HepG2 (cell line): Measurements from ENCODE around the gene PEX13. TPM values are rescaled to one million over a fixed set of nuclear protein-coding genes. Genes with fewer than 3 reads are reported as not detected.

Source experiments
- FOXA3 ChIP-seq: IDR thresholded peaks from 2 replicates; pipeline ENCODE4 v1.6.1; 2016; ENCODE audit warnings: missing genetic modification reagents, missing compliant biosample characterization
- KDM5A ChIP-seq: fragments of 200-600 bp; sonication (generic); IDR thresholded peaks from 2 replicates; pipeline ENCODE4 v1.7.0; 2018; ENCODE audit warnings: antibody characterized with exemption, mild to moderate bottlenecking, low read length, borderline replicate concordance
- SRSF1 ChIP-seq: fragments of 200-400 bp; formaldehyde crosslinking; optimal IDR thresholded peaks from 2 replicates; pipeline ENCODE3; 2017; ENCODE audit warnings: mild to moderate bottlenecking, low read depth, low read length, moderate library complexity
- ZFAT ChIP-seq: sonication (generic); formaldehyde crosslinking; conservative IDR thresholded peaks from 2 replicates; pipeline ENCODE4 v1.8.1; 2023; ENCODE audit warnings: missing genetic modification reagents, inconsistent platforms
- ZFY ChIP-seq: sonication (generic); formaldehyde crosslinking; IDR thresholded peaks from 2 replicates; pipeline ENCODE4 v1.4.0; 2020; ENCODE audit warnings: missing genetic modification reagents
- ZNF616 ChIP-seq: sonication (generic); formaldehyde crosslinking; IDR thresholded peaks from 2 replicates; pipeline ENCODE4 v1.5.0; 2020; ENCODE audit warnings: low read depth, mild to moderate bottlenecking, missing genetic modification reagents
- polyA plus RNA-seq, 8 experiments: library from polyadenylated mRNA; depleted of rRNA in 3 of 8; stranded (reverse) in 7 of 8; unstranded in 1 of 8; fragments of >200 nt; fragmentation: Illumina TruSeq in 4 of 8; extraction: Trizol in 4 of 8; gene quantifications; 2 replicates each; pipeline versions ENCODE4 v1.2.1 to v1.2.3, GENCODE V29; 2011 to 2016; ENCODE audit warnings: low read depth in 4 of 8, missing spikeins in 1 of 8, mixed read lengths in 1 of 8; ENCODE audit not compliant: insufficient read depth in 1 of 8
- total RNA-seq, 5 experiments: library from RNA; depleted of rRNA; stranded (reverse); fragments of >200 nt; fragmentation: Illumina TruSeq; extraction: Trizol; gene quantifications; 2 replicates each; pipeline ENCODE4 v1.2.3, GENCODE V29; 2016; ENCODE audit warnings: low read depth in 1 of 5
- TF ChIP-seq, protein P1 (sequence below): sonication (generic); formaldehyde crosslinking; IDR thresholded peaks from 2 replicates; pipeline ENCODE4 v1.4.0; 2020; ENCODE audit warnings: missing genetic modification reagents, borderline replicate concordance
- TF ChIP-seq, protein P2 (sequence below): sonication (generic); formaldehyde crosslinking; IDR thresholded peaks from 2 replicates; pipeline ENCODE4 v1.5.0; 2020; ENCODE audit warnings: mild to moderate bottlenecking, missing genetic modification reagents, borderline replicate concordance
- TF ChIP-seq, protein P3 (sequence below), 2 experiments: IDR thresholded peaks; 2 replicates each; pipeline ENCODE4 v1.6.1; 2011 to 2012; ENCODE audit warnings: low read length in 2 of 2, borderline replicate concordance in 1 of 2, low read depth in 1 of 2, mild to moderate bottlenecking in 1 of 2, moderate library complexity in 1 of 2

Gene PEX13
- total and polyA plus RNA-seq, 2 of the 13 experiments (the other 11 are each of a cell fraction or from before 2014, with no cell fraction given): 47.9 to 75.9 TPM

DNA sequence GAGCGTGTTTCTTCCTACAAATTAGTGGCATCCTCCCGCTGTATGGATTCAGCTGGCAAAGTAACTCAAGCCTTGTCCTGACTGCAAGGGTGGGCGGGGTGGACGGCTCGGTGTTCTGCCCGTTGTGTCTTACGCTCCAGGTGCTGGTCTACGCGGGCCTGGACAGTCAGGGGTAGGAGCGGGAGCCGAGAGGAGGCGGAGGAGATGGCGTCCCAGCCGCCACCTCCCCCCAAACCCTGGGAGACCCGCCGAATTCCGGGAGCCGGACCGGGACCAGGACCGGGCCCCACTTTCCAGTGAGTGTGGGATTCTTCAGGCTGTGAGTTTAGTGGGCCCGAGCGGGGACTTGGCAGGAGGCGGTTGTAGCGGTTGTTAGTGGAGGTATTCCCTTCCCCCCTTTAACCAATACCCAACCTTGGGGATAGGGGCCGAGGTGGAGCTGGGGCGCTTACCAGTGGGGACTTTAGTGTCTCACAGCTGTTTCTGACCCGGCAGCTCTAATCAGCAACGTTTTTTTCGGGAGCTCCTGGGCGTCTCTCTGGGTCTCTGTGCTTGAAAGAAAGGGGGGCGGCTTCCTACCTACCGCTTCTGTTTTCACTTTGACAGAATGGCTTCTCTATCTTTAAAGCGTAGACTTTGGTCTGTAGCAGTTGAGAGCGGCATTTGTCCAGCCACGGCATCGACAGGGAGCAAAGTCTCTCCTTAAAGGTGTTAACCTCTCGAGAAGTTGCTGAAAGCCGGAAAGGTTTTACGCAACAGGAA is at the start of gene PEX13, which contains the start of gene PUS10 (continued):
- TF ChIP-seq, protein P1, sequence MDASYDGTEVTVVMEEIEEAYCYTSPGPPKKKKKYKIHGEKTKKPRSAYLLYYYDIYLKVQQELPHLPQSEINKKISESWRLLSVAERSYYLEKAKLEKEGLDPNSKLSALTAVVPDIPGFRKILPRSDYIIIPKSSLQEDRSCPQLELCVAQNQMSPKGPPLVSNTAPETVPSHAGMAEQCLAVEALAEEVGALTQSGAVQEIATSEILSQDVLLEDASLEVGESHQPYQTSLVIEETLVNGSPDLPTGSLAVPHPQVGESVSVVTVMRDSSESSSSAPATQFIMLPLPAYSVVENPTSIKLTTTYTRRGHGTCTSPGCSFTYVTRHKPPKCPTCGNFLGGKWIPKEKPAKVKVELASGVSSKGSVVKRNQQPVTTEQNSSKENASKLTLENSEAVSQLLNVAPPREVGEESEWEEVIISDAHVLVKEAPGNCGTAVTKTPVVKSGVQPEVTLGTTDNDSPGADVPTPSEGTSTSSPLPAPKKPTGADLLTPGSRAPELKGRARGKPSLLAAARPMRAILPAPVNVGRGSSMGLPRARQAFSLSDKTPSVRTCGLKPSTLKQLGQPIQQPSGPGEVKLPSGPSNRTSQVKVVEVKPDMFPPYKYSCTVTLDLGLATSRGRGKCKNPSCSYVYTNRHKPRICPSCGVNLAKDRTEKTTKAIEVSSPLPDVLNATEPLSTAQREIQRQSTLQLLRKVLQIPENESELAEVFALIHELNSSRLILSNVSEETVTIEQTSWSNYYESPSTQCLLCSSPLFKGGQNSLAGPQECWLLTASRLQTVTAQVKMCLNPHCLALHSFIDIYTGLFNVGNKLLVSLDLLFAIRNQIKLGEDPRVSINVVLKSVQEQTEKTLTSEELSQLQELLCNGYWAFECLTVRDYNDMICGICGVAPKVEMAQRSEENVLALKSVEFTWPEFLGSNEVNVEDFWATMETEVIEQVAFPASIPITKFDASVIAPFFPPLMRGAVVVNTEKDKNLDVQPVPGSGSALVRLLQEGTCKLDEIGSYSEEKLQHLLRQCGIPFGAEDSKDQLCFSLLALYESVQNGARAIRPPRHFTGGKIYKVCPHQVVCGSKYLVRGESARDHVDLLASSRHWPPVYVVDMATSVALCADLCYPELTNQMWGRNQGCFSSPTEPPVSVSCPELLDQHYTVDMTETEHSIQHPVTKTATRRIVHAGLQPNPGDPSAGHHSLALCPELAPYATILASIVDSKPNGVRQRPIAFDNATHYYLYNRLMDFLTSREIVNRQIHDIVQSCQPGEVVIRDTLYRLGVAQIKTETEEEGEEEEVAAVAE (CRISPR knock-in tag): peak; percentile 80
- TF ChIP-seq FOXA3 (CRISPR knock-in tag) (peak; percentile 87), ZFAT (no peak; the same call in 1 of the 2 replicates), ZNF616 (CRISPR knock-in tag) (peak; percentile 67), SRSF1 (peak; percentile 84), ZFY (CRISPR knock-in tag) (peak; percentile 68), KDM5A (peak; percentile 4; the same call in 1 of the 2 replicates)
- TF ChIP-seq, protein P2, sequence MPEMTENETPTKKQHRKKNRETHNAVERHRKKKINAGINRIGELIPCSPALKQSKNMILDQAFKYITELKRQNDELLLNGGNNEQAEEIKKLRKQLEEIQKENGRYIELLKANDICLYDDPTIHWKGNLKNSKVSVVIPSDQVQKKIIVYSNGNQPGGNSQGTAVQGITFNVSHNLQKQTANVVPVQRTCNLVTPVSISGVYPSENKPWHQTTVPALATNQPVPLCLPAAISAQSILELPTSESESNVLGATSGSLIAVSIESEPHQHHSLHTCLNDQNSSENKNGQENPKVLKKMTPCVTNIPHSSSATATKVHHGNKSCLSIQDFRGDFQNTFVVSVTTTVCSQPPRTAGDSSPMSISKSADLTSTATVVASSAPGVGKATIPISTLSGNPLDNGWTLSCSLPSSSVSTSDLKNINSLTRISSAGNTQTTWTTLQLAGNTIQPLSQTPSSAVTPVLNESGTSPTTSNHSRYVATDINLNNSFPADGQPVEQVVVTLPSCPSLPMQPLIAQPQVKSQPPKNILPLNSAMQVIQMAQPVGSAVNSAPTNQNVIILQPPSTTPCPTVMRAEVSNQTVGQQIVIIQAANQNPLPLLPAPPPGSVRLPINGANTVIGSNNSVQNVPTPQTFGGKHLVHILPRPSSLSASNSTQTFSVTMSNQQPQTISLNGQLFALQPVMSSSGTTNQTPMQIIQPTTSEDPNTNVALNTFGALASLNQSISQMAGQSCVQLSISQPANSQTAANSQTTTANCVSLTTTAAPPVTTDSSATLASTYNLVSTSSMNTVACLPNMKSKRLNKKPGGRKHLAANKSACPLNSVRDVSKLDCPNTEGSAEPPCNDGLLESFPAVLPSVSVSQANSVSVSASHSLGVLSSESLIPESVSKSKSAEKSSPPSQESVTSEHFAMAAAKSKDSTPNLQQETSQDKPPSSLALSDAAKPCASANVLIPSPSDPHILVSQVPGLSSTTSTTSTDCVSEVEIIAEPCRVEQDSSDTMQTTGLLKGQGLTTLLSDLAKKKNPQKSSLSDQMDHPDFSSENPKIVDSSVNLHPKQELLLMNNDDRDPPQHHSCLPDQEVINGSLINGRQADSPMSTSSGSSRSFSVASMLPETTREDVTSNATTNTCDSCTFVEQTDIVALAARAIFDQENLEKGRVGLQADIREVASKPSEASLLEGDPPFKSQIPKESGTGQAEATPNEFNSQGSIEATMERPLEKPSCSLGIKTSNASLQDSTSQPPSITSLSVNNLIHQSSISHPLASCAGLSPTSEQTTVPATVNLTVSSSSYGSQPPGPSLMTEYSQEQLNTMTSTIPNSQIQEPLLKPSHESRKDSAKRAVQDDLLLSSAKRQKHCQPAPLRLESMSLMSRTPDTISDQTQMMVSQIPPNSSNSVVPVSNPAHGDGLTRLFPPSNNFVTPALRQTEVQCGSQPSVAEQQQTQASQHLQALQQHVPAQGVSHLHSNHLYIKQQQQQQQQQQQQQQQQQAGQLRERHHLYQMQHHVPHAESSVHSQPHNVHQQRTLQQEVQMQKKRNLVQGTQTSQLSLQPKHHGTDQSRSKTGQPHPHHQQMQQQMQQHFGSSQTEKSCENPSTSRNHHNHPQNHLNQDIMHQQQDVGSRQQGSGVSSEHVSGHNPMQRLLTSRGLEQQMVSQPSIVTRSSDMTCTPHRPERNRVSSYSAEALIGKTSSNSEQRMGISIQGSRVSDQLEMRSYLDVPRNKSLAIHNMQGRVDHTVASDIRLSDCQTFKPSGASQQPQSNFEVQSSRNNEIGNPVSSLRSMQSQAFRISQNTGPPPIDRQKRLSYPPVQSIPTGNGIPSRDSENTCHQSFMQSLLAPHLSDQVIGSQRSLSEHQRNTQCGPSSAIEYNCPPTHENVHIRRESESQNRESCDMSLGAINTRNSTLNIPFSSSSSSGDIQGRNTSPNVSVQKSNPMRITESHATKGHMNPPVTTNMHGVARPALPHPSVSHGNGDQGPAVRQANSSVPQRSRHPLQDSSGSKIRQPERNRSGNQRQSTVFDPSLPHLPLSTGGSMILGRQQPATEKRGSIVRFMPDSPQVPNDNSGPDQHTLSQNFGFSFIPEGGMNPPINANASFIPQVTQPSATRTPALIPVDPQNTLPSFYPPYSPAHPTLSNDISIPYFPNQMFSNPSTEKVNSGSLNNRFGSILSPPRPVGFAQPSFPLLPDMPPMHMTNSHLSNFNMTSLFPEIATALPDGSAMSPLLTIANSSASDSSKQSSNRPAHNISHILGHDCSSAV: no peak
- TF ChIP-seq, protein P3, sequence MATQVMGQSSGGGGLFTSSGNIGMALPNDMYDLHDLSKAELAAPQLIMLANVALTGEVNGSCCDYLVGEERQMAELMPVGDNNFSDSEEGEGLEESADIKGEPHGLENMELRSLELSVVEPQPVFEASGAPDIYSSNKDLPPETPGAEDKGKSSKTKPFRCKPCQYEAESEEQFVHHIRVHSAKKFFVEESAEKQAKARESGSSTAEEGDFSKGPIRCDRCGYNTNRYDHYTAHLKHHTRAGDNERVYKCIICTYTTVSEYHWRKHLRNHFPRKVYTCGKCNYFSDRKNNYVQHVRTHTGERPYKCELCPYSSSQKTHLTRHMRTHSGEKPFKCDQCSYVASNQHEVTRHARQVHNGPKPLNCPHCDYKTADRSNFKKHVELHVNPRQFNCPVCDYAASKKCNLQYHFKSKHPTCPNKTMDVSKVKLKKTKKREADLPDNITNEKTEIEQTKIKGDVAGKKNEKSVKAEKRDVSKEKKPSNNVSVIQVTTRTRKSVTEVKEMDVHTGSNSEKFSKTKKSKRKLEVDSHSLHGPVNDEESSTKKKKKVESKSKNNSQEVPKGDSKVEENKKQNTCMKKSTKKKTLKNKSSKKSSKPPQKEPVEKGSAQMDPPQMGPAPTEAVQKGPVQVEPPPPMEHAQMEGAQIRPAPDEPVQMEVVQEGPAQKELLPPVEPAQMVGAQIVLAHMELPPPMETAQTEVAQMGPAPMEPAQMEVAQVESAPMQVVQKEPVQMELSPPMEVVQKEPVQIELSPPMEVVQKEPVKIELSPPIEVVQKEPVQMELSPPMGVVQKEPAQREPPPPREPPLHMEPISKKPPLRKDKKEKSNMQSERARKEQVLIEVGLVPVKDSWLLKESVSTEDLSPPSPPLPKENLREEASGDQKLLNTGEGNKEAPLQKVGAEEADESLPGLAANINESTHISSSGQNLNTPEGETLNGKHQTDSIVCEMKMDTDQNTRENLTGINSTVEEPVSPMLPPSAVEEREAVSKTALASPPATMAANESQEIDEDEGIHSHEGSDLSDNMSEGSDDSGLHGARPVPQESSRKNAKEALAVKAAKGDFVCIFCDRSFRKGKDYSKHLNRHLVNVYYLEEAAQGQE (IDR thresholded peaks at IDR 0.05; ENCODE audit: borderline replicate concordance in 1 of 2, low read depth in 1 of 2, low read length in 2 of 2): no peak; a peak in 1 of 4 replicates
